HK-2 (cell line): ENCODE data around the gene LOXHD1.

Source experiments
- DNase-seq: peaks from one replicate; pipeline ENCODE4 v3.0.0-alpha.2; 2018; ENCODE audit not compliant: unreplicated experiment

The LOXHD1 gene

GRCh38 chr18:46477425-46478011 is 179.5 kb downstream of the LOXHD1 start:
- no peak for DNase-seq

- no peak for DNase-seq
Observed at GRCh38 chr18:46475390-46475752, 181.6 kb downstream of the LOXHD1 start.

GRCh38 chr18:46474487-46475389 is 182.3 kb downstream of the LOXHD1 start:
- DNase-seq, result no peak

- no peak for DNase-seq
Observed at GRCh38 chr18:46471809-46472498, 185.1 kb downstream of the LOXHD1 start.

- DNase-seq, result no peak
Observed at GRCh38 chr18:46470714-46471113, 186.3 kb downstream of the LOXHD1 start.

- no peak for DNase-seq
Observed at GRCh38 chr18:46469186-46469915, 187.7 kb downstream of the LOXHD1 start.

- no peak for DNase-seq
Observed at GRCh38 chr18:46468426-46469180, 188.4 kb downstream of the LOXHD1 start.

GRCh38 chr18:46466234-46467160 is 190.5 kb downstream of the LOXHD1 start:
- no peak for DNase-seq

GRCh38 chr18:46464926-46465655 is 191.9 kb downstream of the LOXHD1 start:
- DNase-seq, result no peak

- DNase-seq, result no peak
Observed at GRCh38 chr18:46462523-46462922, 194.5 kb downstream of the LOXHD1 start.

- no peak for DNase-seq
Observed at GRCh38 chr18:46461993-46462392, 195.0 kb downstream of the LOXHD1 start.

- no peak for DNase-seq
Observed at GRCh38 chr18:46460754-46461153, 196.3 kb downstream of the LOXHD1 start.

GRCh38 chr18:46459789-46460455 is 197.1 kb downstream of the LOXHD1 start:
- no peak for DNase-seq

GRCh38 chr18:46458472-46458871 is 198.5 kb downstream of the LOXHD1 start:
- DNase-seq, result no peak

GRCh38 chr18:46456691-46457090 is 200.3 kb downstream of the LOXHD1 start:
- DNase-seq, result no peak

- DNase-seq, result peak; percentile 35
Observed at GRCh38 chr18:46452820-46453219, 204.2 kb downstream of the LOXHD1 start.

GRCh38 chr18:46449499-46449898 is 207.5 kb downstream of the LOXHD1 start:
- no peak for DNase-seq

- no peak for DNase-seq
Observed at GRCh38 chr18:46449033-46449432, 208.0 kb downstream of the LOXHD1 start.

GRCh38 chr18:46448347-46448746 is 208.7 kb downstream of the LOXHD1 start:
- no peak for DNase-seq
